Stimulated activated CD4-positive, alpha-beta T cell treated with anti-CD3 and anti-CD28 coated beads, Interleukin-1b, Interleukin-23, amount 100 ng/mL, for 24 hours (primary cell): ENCODE measurements around the gene PANK1.

Experiments used
- DNase-seq, 4 experiments: peaks; one replicate each; pipeline ENCODE4 v3.0.0-alpha.2; 2020; ENCODE audit warnings: low read depth in 4 of 4, low spot score in 1 of 4

The PANK1 gene

GRCh38 chr10:89652806-89653370 is 7.8 kb upstream of the PANK1 start:
- no peak for DNase-seq

GRCh38 chr10:89651916-89652573 is 7.0 kb upstream of the PANK1 start:
- no peak for DNase-seq

- no peak for DNase-seq
These were observed 6.3 kb upstream of the PANK1 start for GRCh38 chr10:89651205-89651915.

- DNase-seq, result no peak
These were observed 4.0 kb upstream of the PANK1 start for GRCh38 chr10:89649051-89649450.

GRCh38 chr10:89648074-89648473 is 3.0 kb upstream of the PANK1 start:
- no peak for DNase-seq

GRCh38 chr10:89646889-89647657 is 2.0 kb upstream of the PANK1 start:
- no peak for DNase-seq

- DNase-seq, result no peak
These were observed 715 bp upstream of the PANK1 start for GRCh38 chr10:89645742-89646172.

- peak in 1 of 4 experiments; percentile 6 for DNase-seq
These were observed 413 bp downstream of the PANK1 start for GRCh38 chr10:89644691-89644966.

GRCh38 chr10:89643812-89644690 is 991 bp downstream of the PANK1 start:
- peak; percentile 21 to 50 (median 30) for DNase-seq

- no peak for DNase-seq
These were observed 1.6 kb downstream of the PANK1 start for GRCh38 chr10:89643431-89643811.

- DNase-seq, result no peak
These were observed 2.8 kb downstream of the PANK1 start for GRCh38 chr10:89642193-89642592.

- no peak for DNase-seq
These were observed 4.8 kb downstream of the PANK1 start for GRCh38 chr10:89640241-89640640.

GRCh38 chr10:89639326-89639725 is 5.7 kb downstream of the PANK1 start:
- DNase-seq, result no peak

- DNase-seq, result no peak
These were observed 7.9 kb downstream of the PANK1 start for GRCh38 chr10:89637113-89637512.

- no peak for DNase-seq
These were observed 10.4 kb downstream of the PANK1 start for GRCh38 chr10:89634637-89635036.

GRCh38 chr10:89633484-89633883 is 11.6 kb downstream of the PANK1 start:
- no peak for DNase-seq

- no peak for DNase-seq
These were observed 12.2 kb downstream of the PANK1 start for GRCh38 chr10:89632824-89633223.

GRCh38 chr10:89627830-89628229 is 17.2 kb downstream of the PANK1 start:
- no peak for DNase-seq

- no peak for DNase-seq
These were observed 19.8 kb downstream of the PANK1 start for GRCh38 chr10:89625041-89625765.

GRCh38 chr10:89624020-89624419 is 21.0 kb downstream of the PANK1 start:
- DNase-seq, result no peak
